ENCODE data around the gene PAX7. TPM values are rescaled to one million over a fixed set of nuclear protein-coding genes. Genes with fewer than 3 reads are reported as not detected.

PAX7 gene
- polyA plus RNA-seq, 3 donors: 0.04 TPM; not detected in 2

DNA sequence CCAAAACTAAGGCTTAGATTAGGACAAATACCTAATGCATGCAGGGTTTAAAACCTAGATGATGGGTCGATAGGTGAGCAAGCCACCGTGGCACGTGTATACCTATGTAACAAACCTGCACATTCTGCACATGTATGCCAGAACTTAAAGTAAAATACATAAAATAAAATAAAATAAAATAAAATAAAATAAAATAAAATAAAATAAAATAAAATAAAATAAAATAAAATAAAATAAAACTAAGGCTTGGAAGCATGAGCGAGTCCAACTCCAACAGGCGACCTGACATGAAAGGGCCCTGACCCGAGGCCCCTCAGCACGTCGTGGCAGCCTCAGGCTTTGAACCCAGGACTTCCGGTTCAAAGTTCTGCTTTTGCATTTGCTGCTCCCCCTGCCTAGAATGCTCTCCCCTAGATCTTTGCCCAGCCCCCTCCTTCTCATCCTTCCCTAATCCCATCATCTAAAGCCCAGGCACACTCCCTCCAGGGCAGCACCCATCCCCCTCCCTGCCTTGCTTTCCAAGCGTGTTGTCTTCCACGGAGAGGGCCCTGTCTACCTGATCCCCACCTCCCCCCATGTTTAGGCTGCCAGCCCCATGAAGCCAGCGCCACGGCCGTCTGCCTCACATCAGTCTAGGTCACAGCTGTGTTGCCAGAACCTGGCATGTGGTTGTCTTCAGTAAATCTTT lies 164.5 kb downstream of the PAX7 start:
- no peak for DNase-seq

DNA sequence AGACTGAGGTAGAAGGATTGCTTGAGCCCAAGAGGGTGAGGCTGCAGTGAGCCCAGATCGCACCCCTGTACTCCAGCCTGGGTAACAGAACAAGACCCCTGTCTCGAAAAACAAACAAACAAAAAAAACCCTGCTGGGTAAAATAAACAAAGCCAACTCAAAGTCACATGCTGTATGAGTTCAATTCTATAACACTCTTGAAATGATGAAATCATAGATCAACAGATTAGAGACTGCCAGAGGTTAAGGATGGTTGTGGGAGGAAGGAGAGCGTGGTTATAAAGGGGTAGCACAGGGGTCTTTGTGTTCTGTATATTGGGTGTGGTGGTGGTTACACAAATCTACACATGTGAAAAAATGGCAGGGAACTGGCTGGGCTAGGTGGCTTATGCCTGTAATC lies 166.3 kb downstream of the PAX7 start:
- no peak for DNase-seq

Other genes with a start within 250 kb of the PAX7 start
- gene KLHDC7A, start 149.9 kb upstream of the PAX7 start, polyA plus RNA-seq (ENCODE audit: insufficient read length in 3 of 3): 10 to 100 TPM; 12.5 to 14.3 (median 13.5) TPM
- not detected for gene TAS1R2, start 228.8 kb downstream of the PAX7 start, polyA plus RNA-seq (ENCODE audit: insufficient read length in 3 of 3)

Data from renal pelvis (tissue), 4 donors.